K562 (cell line): ENCODE results near the gene RBFA. TPM values are rescaled to one million over a fixed set of nuclear protein-coding genes. Genes with fewer than 3 reads are reported as not detected.

Source experiments
- ATF2 ChIP-seq: sonication (generic); formaldehyde crosslinking; IDR thresholded peaks from 2 replicates; pipeline ENCODE4 v1.8.1; 2022; ENCODE audit warnings: missing genetic modification reagents
- ATF6 ChIP-seq: sonication (generic); formaldehyde crosslinking; IDR thresholded peaks from 2 replicates; pipeline ENCODE4 v1.4.0; 2020; ENCODE audit warnings: mild to moderate bottlenecking, missing genetic modification reagents
- COPS2 ChIP-seq: fragments of 450-650 bp; conservative IDR thresholded peaks from 2 replicates; pipeline ENCODE4 v1.6.1; 2016; ENCODE audit warnings: mild to moderate bottlenecking, moderate library complexity
- CREBBP ChIP-seq: IDR thresholded peaks from one replicate; pipeline ENCODE4 v1.6.1; 2012; ENCODE audit warnings: low read depth, mild to moderate bottlenecking, control low read depth, inconsistent platforms, low read length
- ETV1 ChIP-seq: fragments of 450-650 bp; conservative IDR thresholded peaks from 2 replicates; pipeline ENCODE4 v1.6.1; 2016; ENCODE audit warnings: missing genetic modification characterization, control low read depth, low read depth, missing compliant biosample characterization
- HES1 ChIP-seq: fragments of 450-650 bp; IDR thresholded peaks from 2 replicates; pipeline ENCODE4 v1.6.1; 2016; ENCODE audit warnings: low read depth, mild to moderate bottlenecking, moderate library complexity
- MAX ChIP-seq: sonication (generic); formaldehyde crosslinking; IDR thresholded peaks from 2 replicates; pipeline ENCODE4 v1.9.0; 2022; ENCODE audit warnings: mild to moderate bottlenecking, missing genetic modification reagents
- MBD1 ChIP-seq: fragments of 250-450 bp; sonication (Bioruptor Pico); IDR thresholded peaks from 2 replicates; pipeline ENCODE4 v1.8.0; 2022; ENCODE audit warnings: inconsistent platforms
- MCM5 ChIP-seq: fragments of 450-650 bp; IDR thresholded peaks from 2 replicates; pipeline ENCODE4 v1.6.1; 2016; ENCODE audit warnings: low read depth
- NBN ChIP-seq: fragments of 450-650 bp; IDR thresholded peaks from 2 replicates; pipeline ENCODE4 v1.6.1; 2016; ENCODE audit warnings: low read depth, mild to moderate bottlenecking
- NFE2 ChIP-seq: IDR thresholded peaks from 2 replicates; pipeline ENCODE4 v1.6.1; 2014; ENCODE audit warnings: antibody characterized with exemption, low read depth
- PREB ChIP-seq: sonication (generic); formaldehyde crosslinking; IDR thresholded peaks from 2 replicates; pipeline ENCODE4 v1.8.1; 2023; ENCODE audit warnings: mild to moderate bottlenecking, missing genetic modification reagents
- SNRNP70 ChIP-seq: fragments of 200-400 bp; formaldehyde crosslinking; optimal IDR thresholded peaks from 2 replicates; pipeline ENCODE3; 2017; ENCODE audit warnings: low read depth, low read length
- TEAD4 ChIP-seq, 2 experiments: sonication (generic) in 1 of 2; formaldehyde crosslinking in 1 of 2; IDR thresholded peaks; 2 replicates each; pipeline versions ENCODE4 v1.6.1 to v1.8.0; 2012 to 2022; ENCODE audit warnings: borderline replicate concordance in 1 of 2, inconsistent platforms in 1 of 2, low read length in 1 of 2, mild to moderate bottlenecking in 1 of 2, missing genetic modification reagents in 1 of 2
- ZEB2 ChIP-seq: fragments of 450-650 bp; IDR thresholded peaks from 2 replicates; pipeline ENCODE4 v1.6.1; 2016
- ZFP36 ChIP-seq: fragments of 150-350 bp; IDR thresholded peaks from 2 replicates; pipeline ENCODE4 v1.6.1; 2018; ENCODE audit warnings: low read length, low read depth; ENCODE audit not compliant: partially characterized antibody
- ZNF121 ChIP-seq: sonication (generic); formaldehyde crosslinking; conservative IDR thresholded peaks from 2 replicates; pipeline ENCODE4 v1.8.0; 2022; ENCODE audit warnings: missing genetic modification reagents
- ZNF740 ChIP-seq, 3 experiments: fragments of 200-800 bp in 1 of 3; sonication (Bioruptor generic) in 1 of 3; sonication (generic) in 1 of 3; formaldehyde crosslinking in 1 of 3; IDR thresholded peaks; 2 replicates each; pipeline versions ENCODE4 v1.6.1 to v1.8.0; 2016 to 2022; ENCODE audit warnings: mild to moderate bottlenecking in 2 of 3, missing compliant biosample characterization in 2 of 3, missing genetic modification characterization in 2 of 3, missing genetic modification reagents in 1 of 3
- polyA plus RNA-seq, 8 experiments: library from polyadenylated mRNA; depleted of rRNA in 4 of 8; stranded (reverse) in 5 of 8; unstranded in 3 of 8; fragments of >200 nt; fragmentation: Nextera tagmentation in 2 of 8; fragmentation: Illumina TruSeq in 1 of 8; extraction: Ambion mirVana in 2 of 8; extraction: Trizol in 1 of 8; gene quantifications; 2 replicates each; pipeline versions ENCODE4 v1.2.1 to v1.2.3, GENCODE V29; 2011 to 2014; ENCODE audit warnings: inconsistent platforms in 1 of 8, missing spikeins in 1 of 8
- total RNA-seq, 7 experiments: library from RNA; depleted of rRNA in 6 of 7; stranded (reverse); fragments of >200 nt in 6 of 7; fragmentation: Illumina TruSeq in 2 of 7; extraction: Trizol in 2 of 7; gene quantifications; 2 replicates each; pipeline versions ENCODE4 v1.2.1 to v1.2.3, GENCODE V29; 2011 to 2021; ENCODE audit warnings: low replicate concordance in 1 of 7

RBFA gene
- total and polyA plus RNA-seq, 9 of the 15 experiments (the other 6 are each of a cell fraction or from before 2014, with no cell fraction given), result 3.4 to 41.9 (median 25.8) TPM

- TF ChIP-seq SNRNP70 (no peak), HES1 (no peak), ETV1 (tag) (no peak), NFE2 (no peak), COPS2 (no peak), PREB (CRISPR knock-in tag) (no peak), ZNF740 (CRISPR knock-in tag; IDR thresholded peaks at IDR 0.05) (no peak), ZNF740 (tag; IDR thresholded peaks at IDR 0.05) (no peak), TEAD4 (IDR thresholded peaks at IDR 0.05; ENCODE audit: low read length) (no peak), TEAD4 (CRISPR knock-in tag; IDR thresholded peaks at IDR 0.05; ENCODE audit: borderline replicate concordance) (no peak), CREBBP (no peak), MAX (CRISPR knock-in tag) (peak; percentile 76), ZNF121 (CRISPR knock-in tag) (no peak), ZEB2 (no peak), ZFP36 (no peak), MCM5 (no peak), ATF6 (CRISPR knock-in tag) (no peak), MBD1 (no peak), NBN (no peak), ATF2 (CRISPR knock-in tag) (no peak)
Measured at GRCh38 chr18:79988451-79989194, 45.6 kb upstream of the RBFA start, which contains the start of gene TXNL4A (continued).
